ENCODE results near the gene FXYD7.
"Not testable (repeated sequence)": the region's sequence is repeated elsewhere in the genome, so short reads cannot be mapped to it uniquely, and the experiment has no call there.

Gene FXYD7

GRCh38 chr19:35174226-35174625, 31.2 kb downstream of the FXYD7 start:
- no peaks in the 10 kb centered on the region for H3K36me3 ChIP-seq (ENCODE audit: insufficient read depth, low read length)
- H3K4me1 ChIP-seq (ENCODE audit: control insufficient read depth, insufficient read depth, low read length) = no peaks in the 10 kb centered on the region
- H3K9ac ChIP-seq (ENCODE audit: low read depth, low read length) = no peak overlapping the region

GRCh38 chr19:35176181-35176570, 33.1 kb downstream of the FXYD7 start:
- Histone ChIP-seq H3K9me3 (replicated peaks; ENCODE audit: low read length) (no peaks in the 10 kb centered on the region), H3K9ac (ENCODE audit: low read depth, low read length) (no peak overlapping the region), H3K4me1 (ENCODE audit: control insufficient read depth, insufficient read depth, low read length) (no peaks in the 10 kb centered on the region), H3K4me2 (ENCODE audit: low read length) (no peak overlapping the region), H3K4me3 (ENCODE audit: low read length) (no peak overlapping the region), H3K36me3 (ENCODE audit: insufficient read depth, low read length) (no peaks in the 10 kb centered on the region), H3K27me3 (ENCODE audit: control insufficient read depth, insufficient read depth, low read length) (peaks cover 3% of the 10 kb centered on the region)

More at GRCh38 chr19:35174226-35174625, 31.2 kb downstream of the FXYD7 start:
- H3K27me3 ChIP-seq (ENCODE audit: control insufficient read depth, insufficient read depth, low read length) = peaks cover 3% of the 10 kb centered on the region
- no peaks in the 10 kb centered on the region for H3K9me3 ChIP-seq (replicated peaks; ENCODE audit: low read length)
- H3K4me2 ChIP-seq (ENCODE audit: low read length) = no peak overlapping the region
- no peak overlapping the region for H3K4me3 ChIP-seq (ENCODE audit: low read length)

- no peak overlapping the region for H3K4me2 ChIP-seq (ENCODE audit: low read length)
- H3K27me3 ChIP-seq (ENCODE audit: control insufficient read depth, insufficient read depth, low read length) = peaks cover 3% of the 10 kb centered on the region
- no peaks in the 10 kb centered on the region for H3K36me3 ChIP-seq (ENCODE audit: insufficient read depth, low read length)
- no peaks in the 10 kb centered on the region for H3K9me3 ChIP-seq (replicated peaks; ENCODE audit: low read length)
- H3K9ac ChIP-seq (ENCODE audit: low read depth, low read length) = no peak overlapping the region
- H3K4me1 ChIP-seq (ENCODE audit: control insufficient read depth, insufficient read depth, low read length) = no peaks in the 10 kb centered on the region
- no peak overlapping the region for H3K4me3 ChIP-seq (ENCODE audit: low read length)
Measured at GRCh38 chr19:35177377-35178274, 34.6 kb downstream of the FXYD7 start.

- Histone ChIP-seq H3K9me3 (replicated peaks; ENCODE audit: low read length) (no peaks in the 10 kb centered on the region), H3K36me3 (ENCODE audit: insufficient read depth, low read length) (no peaks in the 10 kb centered on the region), H3K9ac (ENCODE audit: low read depth, low read length) (no peak overlapping the region), H3K27me3 (ENCODE audit: control insufficient read depth, insufficient read depth, low read length) (peaks cover 3% of the 10 kb centered on the region), H3K4me2 (ENCODE audit: low read length) (no peak overlapping the region), H3K4me3 (ENCODE audit: low read length) (no peak overlapping the region), H3K4me1 (ENCODE audit: control insufficient read depth, insufficient read depth, low read length) (no peaks in the 10 kb centered on the region)
Measured at GRCh38 chr19:35178701-35179100, 35.6 kb downstream of the FXYD7 start.

GRCh38 chr19:35179830-35180229, 36.8 kb downstream of the FXYD7 start:
- H3K9ac ChIP-seq (ENCODE audit: low read depth, low read length) = no peak overlapping the region
- no peaks in the 10 kb centered on the region for H3K9me3 ChIP-seq (replicated peaks; ENCODE audit: low read length)
- no peaks in the 10 kb centered on the region for H3K4me1 ChIP-seq (ENCODE audit: control insufficient read depth, insufficient read depth, low read length)
- no peaks in the 10 kb centered on the region for H3K36me3 ChIP-seq (ENCODE audit: insufficient read depth, low read length)
- no peak overlapping the region for H3K4me2 ChIP-seq (ENCODE audit: low read length)
- H3K4me3 ChIP-seq (ENCODE audit: low read length) = no peak overlapping the region
- peaks cover 3% of the 10 kb centered on the region for H3K27me3 ChIP-seq (ENCODE audit: control insufficient read depth, insufficient read depth, low read length)

- Histone ChIP-seq H3K4me2 (ENCODE audit: low read length) (no peak overlapping the region), H3K9ac (ENCODE audit: low read depth, low read length) (no peak overlapping the region), H3K4me3 (ENCODE audit: low read length) (no peak overlapping the region), H3K27me3 (ENCODE audit: control insufficient read depth, insufficient read depth, low read length) (peaks cover 3% of the 10 kb centered on the region), H3K9me3 (replicated peaks; ENCODE audit: low read length) (no peaks in the 10 kb centered on the region), H3K4me1 (ENCODE audit: control insufficient read depth, insufficient read depth, low read length) (no peaks in the 10 kb centered on the region), H3K36me3 (ENCODE audit: insufficient read depth, low read length) (no peaks in the 10 kb centered on the region)
Measured at GRCh38 chr19:35181387-35181786, 38.3 kb downstream of the FXYD7 start.

GRCh38 chr19:35184267-35184666, 41.2 kb downstream of the FXYD7 start:
- no peak overlapping the region for H3K9ac ChIP-seq (ENCODE audit: low read depth, low read length)
- H3K4me1 ChIP-seq (ENCODE audit: control insufficient read depth, insufficient read depth, low read length) = no peaks in the 10 kb centered on the region
- no peak overlapping the region for H3K4me2 ChIP-seq (ENCODE audit: low read length)
- no peaks in the 10 kb centered on the region for H3K27me3 ChIP-seq (ENCODE audit: control insufficient read depth, insufficient read depth, low read length)
- no peak overlapping the region for H3K4me3 ChIP-seq (ENCODE audit: low read length)
- no peaks in the 10 kb centered on the region for H3K9me3 ChIP-seq (replicated peaks; ENCODE audit: low read length)
- no peaks in the 10 kb centered on the region for H3K36me3 ChIP-seq (ENCODE audit: insufficient read depth, low read length)

GRCh38 chr19:35184884-35185283, 41.8 kb downstream of the FXYD7 start:
- Histone ChIP-seq H3K27me3 (ENCODE audit: control insufficient read depth, insufficient read depth, low read length) (no peaks in the 10 kb centered on the region), H3K9me3 (replicated peaks; ENCODE audit: low read length) (no peaks in the 10 kb centered on the region), H3K4me3 (ENCODE audit: low read length) (no peak overlapping the region), H3K4me2 (ENCODE audit: low read length) (no peak overlapping the region), H3K36me3 (ENCODE audit: insufficient read depth, low read length) (no peaks in the 10 kb centered on the region), H3K4me1 (ENCODE audit: control insufficient read depth, insufficient read depth, low read length) (no peaks in the 10 kb centered on the region), H3K9ac (ENCODE audit: low read depth, low read length) (no peak overlapping the region)

GRCh38 chr19:35194012-35194984, 51.2 kb downstream of the FXYD7 start:
- Histone ChIP-seq H3K4me2 (ENCODE audit: low read length) (no peak overlapping the region), H3K4me1 (ENCODE audit: control insufficient read depth, insufficient read depth, low read length) (no peaks in the 10 kb centered on the region), H3K36me3 (ENCODE audit: insufficient read depth, low read length) (no peaks in the 10 kb centered on the region), H3K9ac (ENCODE audit: low read depth, low read length) (no peak overlapping the region), H3K4me3 (ENCODE audit: low read length) (no peak overlapping the region), H3K27me3 (ENCODE audit: control insufficient read depth, insufficient read depth, low read length) (peaks cover 21% of the 10 kb centered on the region), H3K9me3 (replicated peaks; ENCODE audit: low read length) (no peaks in the 10 kb centered on the region)

- H3K4me2 ChIP-seq (ENCODE audit: low read length) = no peak overlapping the region
Measured at GRCh38 chr19:35195830-35196229, 52.8 kb downstream of the FXYD7 start.

GRCh38 chr19:35196861-35197260, 53.8 kb downstream of the FXYD7 start:
- H3K4me1 ChIP-seq (ENCODE audit: control insufficient read depth, insufficient read depth, low read length); H3K4me3 ChIP-seq (ENCODE audit: low read length); H3K9ac ChIP-seq (ENCODE audit: low read depth, low read length); H3K9me3 ChIP-seq (replicated peaks; ENCODE audit: low read length); H3K36me3 ChIP-seq (ENCODE audit: insufficient read depth, low read length); H3K4me2 ChIP-seq (ENCODE audit: low read length): not testable (repeated sequence)
- peaks cover 33% of the 10 kb centered on the region for H3K27me3 ChIP-seq (ENCODE audit: control insufficient read depth, insufficient read depth, low read length)

More at GRCh38 chr19:35195830-35196229, 52.8 kb downstream of the FXYD7 start:
- Histone ChIP-seq H3K9me3 (replicated peaks; ENCODE audit: low read length) (no peaks in the 10 kb centered on the region), H3K36me3 (ENCODE audit: insufficient read depth, low read length) (no peaks in the 10 kb centered on the region), H3K27me3 (ENCODE audit: control insufficient read depth, insufficient read depth, low read length) (peaks cover 28% of the 10 kb centered on the region), H3K9ac (ENCODE audit: low read depth, low read length) (no peak overlapping the region), H3K4me1 (ENCODE audit: control insufficient read depth, insufficient read depth, low read length) (no peaks in the 10 kb centered on the region), H3K4me3 (ENCODE audit: low read length) (no peak overlapping the region)

Data from skeletal muscle satellite cell (primary cell).